PC-3 (cell line): ENCODE results near the gene EDC3.
"Not testable (repeated sequence)": the region's sequence is repeated elsewhere in the genome, so short reads cannot be mapped to it uniquely, and the experiment has no call there.

ENCODE experiments used
- CTCF ChIP-seq: fragments of 300-600 bp; sonication (generic); conservative IDR thresholded peaks from 2 replicates; pipeline ENCODE4 v1.5.1; 2017; ENCODE audit warnings: antibody characterized with exemption, low read depth, mild to moderate bottlenecking, low read length
- EZH2 ChIP-seq: fragments of 300-600 bp; sonication (generic); IDR thresholded peaks from one replicate; pipeline ENCODE4 v1.6.1; 2017; ENCODE audit warnings: antibody characterized with exemption, mild to moderate bottlenecking, low read length; ENCODE audit not compliant: unreplicated experiment
- EZH2phosphoT487 ChIP-seq: fragments of 300-600 bp; sonication (generic); IDR thresholded peaks from 2 replicates; pipeline ENCODE4 v1.6.1; 2018; ENCODE audit warnings: mild to moderate bottlenecking, antibody characterized with exemption, low read length, borderline replicate concordance

DNA sequence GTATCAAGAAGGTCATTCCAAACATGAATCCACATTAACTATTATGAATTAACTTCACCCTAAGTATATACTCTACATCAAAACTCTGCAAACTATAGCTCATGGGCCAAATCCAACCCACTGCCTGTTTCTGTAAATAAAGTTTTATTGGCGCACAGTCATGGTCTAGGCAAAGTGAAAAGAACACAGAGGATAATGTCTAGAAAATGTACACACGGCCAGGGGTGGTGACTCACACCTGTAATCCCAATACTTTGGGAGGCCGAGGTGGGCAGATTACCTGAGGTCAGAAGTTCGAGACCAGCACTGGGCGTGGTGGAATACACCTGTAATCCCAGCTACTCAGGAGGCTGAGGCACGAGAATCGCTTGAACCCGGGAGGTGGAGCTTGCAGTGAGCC is 34.5 kb downstream of the EDC3 start:
- not testable (repeated sequence) for TF ChIP-seq CTCF, EZH2phosphoT487, EZH2
